Tibial nerve (tissue), 4 donors: Measurements from ENCODE around the gene LLGL2. TPM values are rescaled to one million over a fixed set of nuclear protein-coding genes. Genes with fewer than 3 reads are reported as not detected.

ENCODE experiments used
- DNase-seq, 2 donors: peaks; one replicate each; pipeline ENCODE4 v3.0.0-alpha.2; 2019; ENCODE audit warnings: low spot score in 2 of 2
- H3K27ac ChIP-seq, 4 donors: fragments of 200-600 bp; sonication (generic) in 3 of 4; one replicate each; pipeline ENCODE4 v1.5.1; 2017 to 2019; ENCODE audit warnings: mild to moderate bottlenecking in 1 of 4
- H3K27me3 ChIP-seq, 2 donors: fragments of 200-600 bp; sonication (generic) in 1 of 2; one replicate each; pipeline versions ENCODE4 v1.5.1 to v1.6.0; 2017 to 2019
- H3K36me3 ChIP-seq, 3 donors: fragments of 200-600 bp; sonication (generic); one replicate each; pipeline ENCODE4 v1.5.1; 2018 to 2019
- H3K4me1 ChIP-seq, 4 donors: fragments of 200-600 bp; sonication (generic) in 3 of 4; one replicate each; pipeline ENCODE4 v1.5.1; 2017 to 2019
- H3K4me3 ChIP-seq, 4 donors: fragments of 200-600 bp; sonication (generic) in 3 of 4; one replicate each; pipeline ENCODE4 v1.5.1; 2017 to 2019; ENCODE audit warnings: mild to moderate bottlenecking in 1 of 4, moderate library complexity in 1 of 4
- H3K9me3 ChIP-seq, 4 donors: fragments of 200-600 bp; sonication (generic) in 3 of 4; one replicate each; pipeline ENCODE4 v1.5.1; 2017 to 2019
- CTCF ChIP-seq, 5 experiments: fragments of 200-600 bp in 3 of 5; fragments of 450-650 bp in 2 of 5; sonication (generic) in 3 of 5; IDR thresholded peaks; one replicate each; pipeline ENCODE4 v1.5.1; 2016 to 2019; ENCODE audit warnings: antibody characterized with exemption in 5 of 5, mild to moderate bottlenecking in 3 of 5, moderate library complexity in 2 of 5
- EP300 ChIP-seq, 2 donors: sonication (generic); formaldehyde crosslinking; IDR thresholded peaks; one replicate each; pipeline ENCODE4 v1.6.1; 2017; ENCODE audit warnings: antibody characterized with exemption in 2 of 2, mild to moderate bottlenecking in 1 of 2
- POLR2A ChIP-seq, 2 donors: fragments of 450-650 bp; IDR thresholded peaks; one replicate each; pipeline ENCODE4 v1.6.1; 2017; ENCODE audit warnings: antibody characterized with exemption in 2 of 2, mild to moderate bottlenecking in 2 of 2, moderate library complexity in 2 of 2
- WGBS, 2 donors: methylation state at CpG; one replicate each; pipeline ENCODE4 v1.1.5; 2018; 5-methylcytosine and 5-hydroxymethylcytosine counted together
- total RNA-seq, 4 donors: library from RNA; depleted of rRNA; stranded (reverse); fragments of >200 nt; gene quantifications; one replicate each; pipeline ENCODE4 v1.1.0, GENCODE V29; 2016

The LLGL2 gene
- total RNA-seq, 4 donors from 2014 or later = 8.4 to 18.4 (median 8.8) TPM

GRCh38 chr17:75503976-75504346 lies 21.5 kb upstream of the LLGL2 start:
- no peak overlapping the region for H3K4me3 ChIP-seq
- H3K27ac ChIP-seq = peak overlapping the region in 3 of 4 donors; percentile 52 to 96 (median 67)
- TF ChIP-seq POLR2A (IDR thresholded peaks at IDR 0.05) (no peak), CTCF (IDR thresholded peaks at IDR 0.05) (no peak), EP300 (IDR thresholded peaks at IDR 0.05) (no peak)
- no peak for DNase-seq
- H3K36me3 ChIP-seq = peaks cover 0 to 85% (median 4%) of the 10 kb centered on the region in 3 donors
- WGBS, 2 donors = 57 to 68% methylated on average over 12 to 13 of the region's 13 CpGs
- H3K4me1 ChIP-seq = peaks cover 0 to 89% (median 31%) of the 10 kb centered on the region in 4 donors
- H3K27me3 ChIP-seq = no peaks in the 10 kb centered on the region
- no peaks in the 10 kb centered on the region for H3K9me3 ChIP-seq

- DNase-seq = no peak
- H3K9me3 ChIP-seq = no peaks in the 10 kb centered on the region
- TF ChIP-seq CTCF (IDR thresholded peaks at IDR 0.05) (peak; percentile 29 to 61 (median 45)), POLR2A (IDR thresholded peaks at IDR 0.05) (no peak)
- peak overlapping the region in 1 of 4 donors; percentile 6 for H3K4me3 ChIP-seq
- H3K4me1 ChIP-seq = peaks cover 2 to 89% (median 36%) of the 10 kb centered on the region in 4 donors
- H3K27me3 ChIP-seq = no peaks in the 10 kb centered on the region
- WGBS, 2 donors = 61 to 64% methylated on average over 27 to 31 of the region's 32 CpGs
- H3K27ac ChIP-seq = peak overlapping the region in 3 of 4 donors; percentile 52 to 96 (median 67)
- peaks cover 0 to 79% (median 4%) of the 10 kb centered on the region in 3 donors for H3K36me3 ChIP-seq
These were observed 20.9 kb upstream of the LLGL2 start for GRCh38 chr17:75504347-75505151.

GRCh38 chr17:75505152-75505409 lies 20.4 kb upstream of the LLGL2 start:
- 76 to 92% methylated on average over 3 to 4 of the region's 4 CpGs for WGBS, 2 donors
- peak overlapping the region in 2 of 4 donors; percentile 67 to 96 for H3K27ac ChIP-seq
- no peaks in the 10 kb centered on the region for H3K9me3 ChIP-seq
- no peaks in the 10 kb centered on the region for H3K27me3 ChIP-seq
- H3K4me3 ChIP-seq = peak overlapping the region in 1 of 4 donors; percentile 6
- no peak for DNase-seq
- peaks cover 0 to 73% (median 4%) of the 10 kb centered on the region in 3 donors for H3K36me3 ChIP-seq
- H3K4me1 ChIP-seq = peaks cover 2 to 89% (median 40%) of the 10 kb centered on the region in 4 donors
- no peak for TF ChIP-seq EP300 (IDR thresholded peaks at IDR 0.05)
- TF ChIP-seq CTCF (IDR thresholded peaks at IDR 0.05) = no peak
- no peak for TF ChIP-seq POLR2A (IDR thresholded peaks at IDR 0.05)

- Histone ChIP-seq H3K4me3 (peak overlapping the region in 1 of 4 donors; percentile 45), H3K9me3 (no peaks in the 10 kb centered on the region), H3K36me3 (peaks cover 0 to 68% (median 0%) of the 10 kb centered on the region in 3 donors), H3K27me3 (no peaks in the 10 kb centered on the region), H3K4me1 (peaks cover 2 to 89% (median 45%) of the 10 kb centered on the region in 4 donors), H3K27ac (peak overlapping the region in 2 of 4 donors; percentile 96 to 97)
- DNase-seq = no peak
- no peak for TF ChIP-seq CTCF (IDR thresholded peaks at IDR 0.05)
- TF ChIP-seq EP300 (IDR thresholded peaks at IDR 0.05) = no peak
- no peak for TF ChIP-seq POLR2A (IDR thresholded peaks at IDR 0.05)
- whole genome bisulfite sequencing, 2 donors = 72 to 82% methylated on average over 15 of the region's 15 CpGs
These were observed 19.9 kb upstream of the LLGL2 start for GRCh38 chr17:75505640-75506039.

- TF ChIP-seq POLR2A (IDR thresholded peaks at IDR 0.05) (no peak), CTCF (IDR thresholded peaks at IDR 0.05) (no peak), EP300 (IDR thresholded peaks at IDR 0.05) (no peak)
- 72 to 78% methylated on average over 21 of the region's 21 CpGs for WGBS, 2 donors
These were observed 19.4 kb upstream of the LLGL2 start for GRCh38 chr17:75506134-75506533.

More at GRCh38 chr17:75506134-75506533, 19.4 kb upstream of the LLGL2 start:
- no peaks in the 10 kb centered on the region for H3K9me3 ChIP-seq
- H3K4me1 ChIP-seq = peaks cover 2 to 89% (median 49%) of the 10 kb centered on the region in 4 donors
- no peaks in the 10 kb centered on the region for H3K27me3 ChIP-seq
- peak overlapping the region in 1 of 4 donors; percentile 45 for H3K4me3 ChIP-seq
- peaks cover 0 to 64% (median 0%) of the 10 kb centered on the region in 3 donors for H3K36me3 ChIP-seq
- peak overlapping the region; percentile 75 to 97 (median 86) for H3K27ac ChIP-seq
- no peak for DNase-seq
